ENCODE data around the gene CHST3.

DNA sequence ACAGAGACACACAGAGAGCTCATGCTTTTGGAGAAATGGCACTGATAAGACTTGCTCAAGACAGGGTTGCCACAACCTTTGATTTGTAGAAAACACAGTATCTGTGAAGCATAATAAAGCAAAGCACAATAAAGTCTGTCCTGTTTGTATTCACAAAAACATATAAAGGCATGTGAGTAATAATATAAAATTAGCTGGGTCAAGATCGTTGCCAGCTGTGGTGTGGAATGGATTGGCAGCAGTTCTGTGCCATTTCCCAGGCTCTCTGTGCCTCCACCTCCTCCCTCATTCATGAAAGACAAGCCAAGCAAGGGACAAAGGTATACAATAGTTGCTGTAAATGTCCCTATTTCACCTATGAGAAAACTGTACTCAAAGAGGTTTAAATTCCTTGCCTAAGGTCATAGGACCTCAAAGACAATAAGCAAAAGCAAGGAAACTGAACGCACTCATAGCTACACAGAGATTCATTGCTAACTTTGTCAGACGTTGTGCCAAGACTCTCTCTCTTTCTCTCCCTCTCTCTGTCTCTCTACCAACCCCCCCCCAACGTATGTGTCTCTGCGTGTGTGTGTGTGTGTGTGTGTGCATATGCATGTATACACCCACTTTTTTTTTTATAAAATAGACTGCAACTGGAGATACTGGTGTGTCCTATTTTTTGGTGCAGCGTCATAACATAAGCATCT lies 31.8 kb downstream of the CHST3 start:
- TF ChIP-seq TAF1 (IDR thresholded peaks at IDR 0.05; ENCODE audit: low read depth, low read length) (no peak), POLR2A (IDR thresholded peaks at IDR 0.05; ENCODE audit: low read depth, low read length) (no peak), POLR2AphosphoS5 (IDR thresholded peaks at IDR 0.05; ENCODE audit: low read depth, low read length) (no peak), POU2F2 (IDR thresholded peaks at IDR 0.05; ENCODE audit: low read depth, low read length) (no peak), PAX5 (IDR thresholded peaks at IDR 0.05; ENCODE audit: insufficient read depth, low read length, severe bottlenecking) (no peak), SPI1 (IDR thresholded peaks at IDR 0.05; ENCODE audit: low read depth, low read length) (no peak)
